Type B pancreatic cell (in vitro differentiated cells): ENCODE data around the gene TMEM178B. TPM values are rescaled to one million over a fixed set of nuclear protein-coding genes. Genes with fewer than 3 reads are reported as not detected.

Source experiments
- DNase-seq: peaks from one replicate; pipeline ENCODE4 v3.0.0; 2021; ENCODE audit warnings: mixed read lengths; ENCODE audit not compliant: unreplicated experiment; ENCODE audit errors: extremely low spot score
- H3K27ac Mint-ChIP-seq: 2 replicates; pipeline ENCODE4 v1.8.0; 2021; ENCODE audit warnings: mild to moderate bottlenecking, mixed read lengths
- H3K27me3 Mint-ChIP-seq: 2 replicates; pipeline ENCODE4 v1.8.0; 2021; ENCODE audit warnings: mixed read lengths
- H3K36me3 Mint-ChIP-seq: 2 replicates; pipeline ENCODE4 v1.8.0; 2021; ENCODE audit warnings: mixed read lengths
- H3K4me1 Mint-ChIP-seq: one replicate; pipeline ENCODE4 v1.8.0; 2021; ENCODE audit warnings: mixed read lengths; ENCODE audit not compliant: unreplicated experiment
- H3K4me3 Mint-ChIP-seq: 2 replicates; pipeline ENCODE4 v1.8.0; 2021; ENCODE audit warnings: mild to moderate bottlenecking, mixed read lengths
- H3K9me3 Mint-ChIP-seq: 2 replicates; pipeline ENCODE4 v1.8.0; 2021; ENCODE audit warnings: mixed read lengths
- CTCF ChIP-seq: fragments of 200-600 bp; sonication (generic); conservative IDR thresholded peaks from 2 replicates; pipeline ENCODE4 v1.5.0; 2021; ENCODE audit warnings: antibody characterized with exemption, mild to moderate bottlenecking
- total RNA-seq: library from RNA; stranded (reverse); gene quantifications from 2 replicates; pipeline ENCODE4 v1.2.1, GENCODE V29; 2021; ENCODE audit warnings: low replicate concordance

Gene TMEM178B
- total RNA-seq, 1 donor from 2014 or later, result 8.7 TPM

DNA sequence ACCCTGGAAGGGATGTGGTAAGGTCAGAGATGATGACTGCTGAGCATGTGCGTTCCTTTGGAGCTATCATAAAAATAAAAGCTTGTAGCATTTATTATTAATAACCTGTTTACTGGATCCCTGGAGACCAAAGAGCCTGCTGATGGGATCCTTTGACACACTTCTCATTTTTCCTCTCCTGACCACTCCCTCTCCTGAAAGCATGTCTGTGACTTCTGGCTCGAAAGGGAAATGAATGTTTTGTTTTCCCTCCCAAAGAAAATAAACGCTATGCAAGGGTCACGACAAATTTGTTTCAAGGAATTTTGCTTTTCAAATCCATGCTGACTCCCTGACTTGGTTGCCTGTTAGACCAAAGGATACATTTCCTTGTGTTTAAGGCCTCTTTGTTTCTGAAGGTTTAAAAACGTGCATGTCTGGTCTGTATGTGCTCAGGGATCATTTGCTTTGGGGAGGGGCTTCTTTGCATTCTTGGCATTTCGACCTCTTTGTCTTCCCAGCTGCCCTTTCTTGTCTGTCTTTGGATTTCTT, 292.3 kb downstream of the TMEM178B start:
- TF ChIP-seq CTCF, result no peak
- H3K9me3 Mint-ChIP-seq, result no peaks in the 10 kb centered on the region
- peaks cover 2% of the 10 kb centered on the region for H3K27me3 Mint-ChIP-seq
- peak overlapping the region; percentile 7 for H3K4me3 Mint-ChIP-seq
- DNase-seq, result no peak
- peak overlapping the region; percentile 68 for H3K27ac Mint-ChIP-seq
- H3K36me3 Mint-ChIP-seq, result no peaks in the 10 kb centered on the region
- H3K4me1 Mint-ChIP-seq, result peaks cover 32% of the 10 kb centered on the region

DNA sequence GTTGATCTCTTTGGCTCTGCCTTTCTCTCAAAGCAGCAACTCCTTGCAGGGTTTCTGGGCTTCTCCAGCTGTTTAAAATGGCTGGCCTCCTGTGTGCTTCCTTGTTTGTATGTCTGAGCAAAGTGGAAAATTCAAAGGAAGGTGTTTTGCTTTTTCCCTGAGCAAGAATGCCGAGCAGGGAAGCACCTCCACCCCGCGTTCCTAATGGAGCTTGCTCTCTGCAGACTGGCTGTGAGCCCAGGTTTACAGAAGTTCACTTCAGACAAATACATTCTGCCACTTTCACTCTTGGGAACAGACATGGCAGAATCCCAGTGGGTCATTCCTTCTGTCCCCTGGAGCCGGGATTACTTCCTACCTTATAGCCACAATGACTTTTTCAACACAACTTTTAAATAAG, 295.6 kb downstream of the TMEM178B start:
- Mint-ChIP-seq H3K4me3 (no peak overlapping the region), H3K36me3 (no peaks in the 10 kb centered on the region), H3K27me3 (peaks cover 2% of the 10 kb centered on the region), H3K27ac (no peak overlapping the region), H3K4me1 (peaks cover 18% of the 10 kb centered on the region), H3K9me3 (no peaks in the 10 kb centered on the region)
- no peak for DNase-seq
- no peak for TF ChIP-seq CTCF

DNA sequence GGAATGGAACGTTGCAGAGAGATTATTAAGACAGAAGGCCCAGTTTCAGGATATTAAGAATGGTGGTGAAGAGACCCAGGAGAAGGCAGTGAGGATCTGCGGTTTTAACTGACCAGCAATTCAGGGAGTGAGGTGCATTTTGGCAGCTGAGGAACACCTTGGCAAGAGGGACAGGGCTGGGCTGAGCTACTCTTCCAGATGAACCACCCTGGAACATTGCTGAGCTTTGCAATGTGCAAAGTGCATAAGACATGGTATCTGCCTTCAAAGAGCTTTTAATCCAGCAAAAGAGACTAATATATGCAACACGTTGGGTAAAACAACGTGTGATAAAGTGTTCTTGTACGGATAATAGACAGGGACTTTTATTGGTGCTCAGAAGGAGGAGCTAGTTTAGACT, 296.3 kb downstream of the TMEM178B start:
- peaks cover 2% of the 10 kb centered on the region for H3K27me3 Mint-ChIP-seq
- H3K4me3 Mint-ChIP-seq, result no peak overlapping the region
- TF ChIP-seq CTCF, result no peak
- peaks cover 18% of the 10 kb centered on the region for H3K4me1 Mint-ChIP-seq
- no peaks in the 10 kb centered on the region for H3K36me3 Mint-ChIP-seq
- DNase-seq, result no peak
- H3K9me3 Mint-ChIP-seq, result no peaks in the 10 kb centered on the region
- no peak overlapping the region for H3K27ac Mint-ChIP-seq

DNA sequence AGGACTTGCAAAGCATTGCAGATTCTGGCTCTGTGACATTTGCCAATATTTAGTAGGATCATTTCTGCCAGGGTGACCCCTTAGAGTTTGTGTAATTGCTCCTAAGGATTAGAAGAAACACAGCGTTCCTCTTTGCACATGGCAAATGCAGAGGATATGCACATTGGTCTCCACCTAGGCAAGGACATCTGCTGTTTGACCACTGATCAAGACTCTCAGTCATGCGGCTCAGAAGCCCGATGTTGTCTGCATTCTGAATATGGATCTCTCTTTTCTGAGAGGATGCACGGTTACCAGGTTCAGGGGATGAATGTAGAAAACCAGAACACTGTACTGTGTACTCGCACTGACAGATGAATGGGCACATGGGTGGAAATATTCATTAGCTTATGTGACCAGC, 296.8 kb downstream of the TMEM178B start:
- no peak overlapping the region for H3K27ac Mint-ChIP-seq
- no peak for DNase-seq
- no peak overlapping the region for H3K4me3 Mint-ChIP-seq
- no peak for TF ChIP-seq CTCF
- peaks cover 2% of the 10 kb centered on the region for H3K27me3 Mint-ChIP-seq
- H3K36me3 Mint-ChIP-seq, result no peaks in the 10 kb centered on the region
- no peaks in the 10 kb centered on the region for H3K9me3 Mint-ChIP-seq
- peaks cover 15% of the 10 kb centered on the region for H3K4me1 Mint-ChIP-seq

GRCh38 chr7:141374425-141374824, 300.6 kb downstream of the TMEM178B start:
- DNase-seq, result no peak
- H3K36me3 Mint-ChIP-seq, result no peaks in the 10 kb centered on the region
- H3K9me3 Mint-ChIP-seq, result no peaks in the 10 kb centered on the region
- no peak overlapping the region for H3K27ac Mint-ChIP-seq
- TF ChIP-seq CTCF, result no peak
- no peak overlapping the region for H3K4me3 Mint-ChIP-seq
- peaks cover 2% of the 10 kb centered on the region for H3K27me3 Mint-ChIP-seq
- H3K4me1 Mint-ChIP-seq, result no peaks in the 10 kb centered on the region

- Mint-ChIP-seq H3K4me1 (no peaks in the 10 kb centered on the region), H3K9me3 (no peaks in the 10 kb centered on the region), H3K4me3 (no peak overlapping the region), H3K27me3 (no peaks in the 10 kb centered on the region), H3K27ac (no peak overlapping the region), H3K36me3 (no peaks in the 10 kb centered on the region)
- no peak for TF ChIP-seq CTCF
- DNase-seq, result no peak
Observed at GRCh38 chr7:141375442-141375841, 301.6 kb downstream of the TMEM178B start.
